ENCODE measurements around the gene SLC22A23. TPM values are rescaled to one million over a fixed set of nuclear protein-coding genes. Genes with fewer than 3 reads are reported as not detected.

SLC22A23 gene
- total and polyA plus RNA-seq, 7 donors, result 8.1 to 18.7 (median 12.0) TPM

DNA sequence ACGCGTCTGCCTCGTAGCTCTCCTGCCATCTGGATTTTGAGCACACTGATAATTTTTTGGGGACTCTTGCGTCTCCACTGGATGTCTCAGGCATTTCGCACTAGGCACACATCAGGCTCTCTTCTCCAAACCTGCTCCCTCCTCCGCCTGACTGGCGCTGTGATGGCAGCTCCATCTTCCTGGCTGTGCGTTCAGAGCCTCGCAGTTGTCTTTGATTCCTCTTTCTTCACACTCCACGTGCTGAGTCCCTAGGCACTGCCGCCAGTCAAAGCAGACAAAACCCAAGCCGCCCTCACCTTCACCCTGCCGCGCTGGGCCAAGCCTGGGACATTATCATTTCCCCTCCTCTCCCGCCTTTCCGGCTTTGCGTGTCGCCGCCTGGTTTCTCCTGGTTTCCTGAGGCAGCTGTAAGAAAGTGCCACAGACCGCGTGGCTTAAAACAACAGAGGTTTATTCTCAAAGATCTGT, 197.3 kb downstream of the SLC22A23 start:
- TF ChIP-seq EP300 (IDR thresholded peaks at IDR 0.05) (no peak), POLR2A (IDR thresholded peaks at IDR 0.05) (no peak)
- TF ChIP-seq, protein P1, sequence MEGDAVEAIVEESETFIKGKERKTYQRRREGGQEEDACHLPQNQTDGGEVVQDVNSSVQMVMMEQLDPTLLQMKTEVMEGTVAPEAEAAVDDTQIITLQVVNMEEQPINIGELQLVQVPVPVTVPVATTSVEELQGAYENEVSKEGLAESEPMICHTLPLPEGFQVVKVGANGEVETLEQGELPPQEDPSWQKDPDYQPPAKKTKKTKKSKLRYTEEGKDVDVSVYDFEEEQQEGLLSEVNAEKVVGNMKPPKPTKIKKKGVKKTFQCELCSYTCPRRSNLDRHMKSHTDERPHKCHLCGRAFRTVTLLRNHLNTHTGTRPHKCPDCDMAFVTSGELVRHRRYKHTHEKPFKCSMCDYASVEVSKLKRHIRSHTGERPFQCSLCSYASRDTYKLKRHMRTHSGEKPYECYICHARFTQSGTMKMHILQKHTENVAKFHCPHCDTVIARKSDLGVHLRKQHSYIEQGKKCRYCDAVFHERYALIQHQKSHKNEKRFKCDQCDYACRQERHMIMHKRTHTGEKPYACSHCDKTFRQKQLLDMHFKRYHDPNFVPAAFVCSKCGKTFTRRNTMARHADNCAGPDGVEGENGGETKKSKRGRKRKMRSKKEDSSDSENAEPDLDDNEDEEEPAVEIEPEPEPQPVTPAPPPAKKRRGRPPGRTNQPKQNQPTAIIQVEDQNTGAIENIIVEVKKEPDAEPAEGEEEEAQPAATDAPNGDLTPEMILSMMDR (IDR thresholded peaks at IDR 0.05), result peak in 1 of 4 experiments; percentile 20
- no peak for DNase-seq
- peak overlapping the region; percentile 73 to 99 (median 86) for H3K4me3 ChIP-seq
- peak overlapping the region; percentile 75 to 83 (median 80) for H3K27ac ChIP-seq
- H3K4me1 ChIP-seq, result peaks cover 0 to 39% (median 28%) of the 10 kb centered on the region in 4 donors
- no peaks in the 10 kb centered on the region for H3K9me3 ChIP-seq
- intact Hi-C loops (cut with DNase I), result loop anchor here (5.0 kb wide), 2 partner anchors 192 to 262 kb away; partner anchors contain the start of genes NQO2 and RIPK1
- peaks cover 0 to 14% (median 5%) of the 10 kb centered on the region in 4 donors for H3K36me3 ChIP-seq
- no peaks in the 10 kb centered on the region for H3K27me3 ChIP-seq
- WGBS, 2 donors, result 1% methylated on average over 21 of the region's 21 CpGs

DNA sequence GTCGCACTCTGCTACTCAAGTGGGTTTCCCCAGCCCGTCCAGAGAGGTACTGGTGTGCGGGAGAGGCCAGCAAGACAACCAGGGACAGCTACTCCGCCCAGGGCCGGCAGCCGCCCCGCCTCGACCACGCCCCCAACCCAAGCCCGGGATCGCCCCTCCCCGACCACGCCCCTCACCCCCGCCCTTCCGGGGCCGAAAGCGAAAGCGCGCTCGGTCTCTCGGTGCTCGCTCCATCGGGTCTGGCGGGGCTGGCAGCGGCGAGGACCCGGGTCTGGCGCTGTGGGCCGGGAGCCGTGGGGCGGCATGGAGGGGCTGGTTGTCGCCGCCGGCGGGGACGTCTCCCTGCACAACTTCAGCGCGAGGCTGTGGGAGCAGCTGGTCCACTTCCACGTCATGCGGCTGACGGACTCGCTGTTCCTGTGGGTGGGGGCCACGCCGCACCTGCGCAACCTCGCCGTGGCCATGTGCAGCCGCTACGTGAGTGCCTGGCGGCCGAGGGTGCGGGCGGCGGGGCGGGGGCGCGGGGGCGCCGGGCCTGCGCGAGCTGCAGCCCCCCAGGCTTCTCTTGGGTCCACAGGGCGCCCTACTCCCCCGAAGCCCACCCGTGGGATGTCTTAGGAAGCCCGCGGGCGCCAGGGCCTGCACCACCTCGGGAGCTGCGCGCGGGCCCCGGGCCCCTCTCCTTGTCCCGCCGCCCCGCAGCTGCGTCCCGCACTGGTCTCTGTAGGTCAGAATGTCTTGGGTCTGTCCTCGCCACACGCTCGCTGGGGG, 197.9 kb downstream of the SLC22A23 start, which contains the start of gene PSMG4:
Gene PSMG4 (plus strand): TSS at position 228 of the 771 bp plus-strand sequence. CDS start 76 bp downstream, at position 304.
- peak; percentile 97 for DNase-seq
- H3K9me3 ChIP-seq, result no peaks in the 10 kb centered on the region
- intact Hi-C loops (cut with DNase I), result loop anchor here (5.0 kb wide), 2 partner anchors 192 to 262 kb away; partner anchors contain the start of genes NQO2 and RIPK1
- H3K4me1 ChIP-seq, result peaks cover 0 to 39% (median 28%) of the 10 kb centered on the region in 4 donors
- 1% methylated on average over 80 of the region's 80 CpGs for WGBS, 2 donors
- peak within 1 kb of the TSS; percentile 75 to 83 (median 80) for H3K27ac ChIP-seq
- peaks cover 0 to 8% (median 2%) of the 10 kb centered on the region in 4 donors for H3K36me3 ChIP-seq
- peak within 1 kb of the TSS; percentile 73 to 99 (median 86) for H3K4me3 ChIP-seq
- H3K27me3 ChIP-seq, result no peaks in the 10 kb centered on the region
- TF ChIP-seq POLR2A (IDR thresholded peaks at IDR 0.05), result peak in 1 of 2 donors; percentile 25
- TF ChIP-seq, protein P1 (IDR thresholded peaks at IDR 0.05), result no peak
- TF ChIP-seq POLR2AphosphoS5 (IDR thresholded peaks at IDR 0.05), result peak; percentile 74 to 92 (median 86)
- TF ChIP-seq EP300 (IDR thresholded peaks at IDR 0.05), result no peak

DNA sequence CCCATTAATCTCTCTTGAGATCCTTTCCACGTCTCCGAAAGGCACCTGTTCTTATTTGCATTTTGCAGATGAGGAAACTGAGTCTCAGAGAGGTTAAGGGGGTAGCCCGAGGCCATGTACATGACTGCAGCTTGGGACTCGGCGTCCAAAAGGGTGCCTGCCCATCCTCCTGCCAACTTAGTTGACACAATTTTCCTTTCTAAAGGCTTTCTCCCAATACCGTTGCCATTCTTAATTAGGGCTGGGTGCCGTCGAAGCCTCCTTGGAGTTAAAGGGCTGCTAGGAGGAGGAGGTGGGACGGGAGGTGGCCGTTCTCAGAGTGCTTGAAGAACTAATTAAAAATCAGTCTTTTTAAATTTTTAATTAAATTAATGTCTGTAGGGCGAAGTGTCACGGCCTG, 198.6 kb downstream of the SLC22A23 start:
- Histone ChIP-seq H3K27me3 (no peaks in the 10 kb centered on the region), H3K36me3 (peaks cover 0 to under 1% (median 0%) of the 10 kb centered on the region in 4 donors), H3K9me3 (no peaks in the 10 kb centered on the region), H3K27ac (peak overlapping the region; percentile 75 to 83 (median 80)), H3K4me3 (peak overlapping the region; percentile 73 to 99 (median 86)), H3K4me1 (peaks cover 0 to 39% (median 28%) of the 10 kb centered on the region in 4 donors)
- DNase-seq, result no peak
- no peak for TF ChIP-seq POLR2AphosphoS5 (IDR thresholded peaks at IDR 0.05)
- intact Hi-C loops (cut with DNase I), result loop anchor here (5.0 kb wide), 2 partner anchors 191 to 261 kb away; partner anchors contain the start of genes NQO2 and RIPK1
- WGBS, 2 donors, result 49 to 56% methylated on average over 12 of the region's 12 CpGs

DNA sequence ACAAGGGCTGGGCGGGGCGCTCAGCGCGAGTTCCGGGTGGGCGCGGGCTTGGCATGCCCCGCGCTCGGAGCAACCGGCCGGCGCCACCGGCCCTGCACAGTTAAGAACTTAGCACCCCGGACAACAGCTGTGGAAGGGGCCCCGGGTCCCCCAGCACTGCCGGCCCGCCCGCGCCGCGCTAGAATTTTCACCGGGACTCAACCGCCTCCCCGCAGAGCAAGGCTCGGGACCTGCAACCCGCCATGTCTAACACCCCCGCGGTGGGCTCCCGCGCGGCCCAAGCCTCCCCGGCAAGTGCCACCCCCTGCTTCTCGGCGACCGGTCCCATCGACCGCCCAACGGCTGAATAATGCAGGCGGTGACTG, 203.3 kb downstream of the SLC22A23 start:
- H3K36me3 ChIP-seq, result no peaks in the 10 kb centered on the region
- intact Hi-C loops (cut with DNase I), result no loop called here
- H3K4me1 ChIP-seq, result peaks cover 0 to 24% (median 19%) of the 10 kb centered on the region in 4 donors
- H3K27ac ChIP-seq, result no peak overlapping the region
- H3K9me3 ChIP-seq, result no peaks in the 10 kb centered on the region
- DNase-seq, result peak; percentile 57
- WGBS, 2 donors, result 94 to 95% methylated on average over 40 of the region's 40 CpGs
- H3K27me3 ChIP-seq, result no peaks in the 10 kb centered on the region
- no peak overlapping the region for H3K4me3 ChIP-seq
- TF ChIP-seq POLR2A (IDR thresholded peaks at IDR 0.05), result no peak
- TF ChIP-seq, protein P1 (IDR thresholded peaks at IDR 0.05), result no peak
- no peak for TF ChIP-seq POLR2AphosphoS5 (IDR thresholded peaks at IDR 0.05)
- TF ChIP-seq EP300 (IDR thresholded peaks at IDR 0.05), result no peak

Data from sigmoid colon (tissue), 7 donors.